Adrenal gland (tissue), 12 donors: ENCODE measurements around the gene CAB39. TPM values are rescaled to one million over a fixed set of nuclear protein-coding genes. Genes with fewer than 3 reads are reported as not detected.

Experiments
- DNase-seq, 7 donors: peaks; one replicate each; pipeline ENCODE4 v3.0.0-alpha.2; 2019 to 2020
- H3K27ac ChIP-seq, 5 donors: fragments of 200-600 bp; sonication (generic) in 4 of 5; 1 replicate in 3 of 5; 2 replicates in 2 of 5; pipeline versions ENCODE4 v1.5.1 to v1.8.0; 2016 to 2020; ENCODE audit warnings: mild to moderate bottlenecking in 1 of 5
- H3K27me3 ChIP-seq: fragments of 200-600 bp; 2 replicates; pipeline ENCODE4 v1.8.0; 2021
- H3K36me3 ChIP-seq, 2 donors: fragments of 200-600 bp; replicated peaks in 1 of 2; 1 replicate in 1 of 2; 2 replicates in 1 of 2; pipeline versions ENCODE4 v1.5.1 to v1.8.0; 2018 to 2022
- H3K4me1 ChIP-seq, 2 donors: fragments of 200-600 bp; replicated peaks in 1 of 2; 1 replicate in 1 of 2; 2 replicates in 1 of 2; pipeline versions ENCODE4 v1.5.1 to v1.8.0; 2018 to 2021
- H3K4me3 ChIP-seq, 4 donors: fragments of 200-600 bp; sonication (generic) in 3 of 4; one replicate each; pipeline ENCODE4 v1.5.1; 2016 to 2018
- H3K9me3 ChIP-seq, 3 donors: fragments of 200-600 bp; sonication (generic) in 1 of 3; replicated peaks in 1 of 3; 1 replicate in 2 of 3; 2 replicates in 1 of 3; pipeline versions ENCODE4 v1.5.1 to v1.8.0; 2016 to 2021
- CTCF ChIP-seq, 6 experiments: fragments of 450-650 bp in 4 of 6; fragments of 200-600 bp in 2 of 6; sonication (generic) in 1 of 6; IDR thresholded peaks; 1 replicate in 5 of 6; 2 replicates in 1 of 6; pipeline versions ENCODE4 v1.5.1 to v1.8.0; 2016 to 2021; ENCODE audit warnings: antibody characterized with exemption in 6 of 6, mild to moderate bottlenecking in 2 of 6, moderate library complexity in 1 of 6
- POLR2A ChIP-seq, 2 donors: fragments of 450-650 bp; IDR thresholded peaks; one replicate each; pipeline ENCODE4 v1.6.1; 2017; ENCODE audit warnings: antibody characterized with exemption in 2 of 2, mild to moderate bottlenecking in 2 of 2, moderate library complexity in 1 of 2
- WGBS, 4 donors: extraction: QIAGEN DNeasy Blood & Tissue Kit in 2 of 4; methylation state at CpG; one replicate each; pipeline versions ENCODE4 v1.1.5 to v1.1.7; 2013 to 2017; 5-methylcytosine and 5-hydroxymethylcytosine counted together
- intact Hi-C, 2 donors: fragments of 100-400 bp; cut with DNase I; formaldehyde crosslinking; loops; one replicate each; pipeline versions ENCODE4 v1.14.1 to v1.15.0; 2022 to 2023
- polyA plus RNA-seq, 3 donors: library from polyadenylated mRNA; stranded (reverse); fragments of 200-250 nt in 2 of 3; fragments of 350-450 nt in 1 of 3; fragmentation: Illumina TruSeq in 1 of 3; extraction: RNeasy Lipid Tissue Mini Kit (QIAGEN cat#74804) in 1 of 3; gene quantifications; one replicate each; pipeline ENCODE4 v1.2.3, GENCODE V29; 2013 to 2014
- total RNA-seq, 9 donors: library from RNA; depleted of rRNA in 4 of 9; stranded (reverse); fragments of >200 nt in 4 of 9; fragments of 120-200 nt in 1 of 9; fragmentation: NEBNext Ultra II Directional in 1 of 9; extraction: Animal tissue kit (Norgen Biotek cat#: 25700) in 1 of 9; gene quantifications; one replicate each; pipeline versions ENCODE4 v1.1.0 to v1.2.4, GENCODE V29; 2013 to 2023
- donor health status: healthy with polysubstance abuse.
- donor health status: Bipolar disorder and iron deficiency.
- donor health status: DM: yes; HTN: yes; CAD: no.
- donor health status: DM: no; HTN: no; CAD: no.
- donor health status: DM: no; HTN: no; CAD: no.
- donor health status: DM: yes; HTN: yes; CAD: no.

The CAB39 gene
- total and polyA plus RNA-seq, 12 donors, result 10.5 to 96.1 (median 55.5) TPM

DNA sequence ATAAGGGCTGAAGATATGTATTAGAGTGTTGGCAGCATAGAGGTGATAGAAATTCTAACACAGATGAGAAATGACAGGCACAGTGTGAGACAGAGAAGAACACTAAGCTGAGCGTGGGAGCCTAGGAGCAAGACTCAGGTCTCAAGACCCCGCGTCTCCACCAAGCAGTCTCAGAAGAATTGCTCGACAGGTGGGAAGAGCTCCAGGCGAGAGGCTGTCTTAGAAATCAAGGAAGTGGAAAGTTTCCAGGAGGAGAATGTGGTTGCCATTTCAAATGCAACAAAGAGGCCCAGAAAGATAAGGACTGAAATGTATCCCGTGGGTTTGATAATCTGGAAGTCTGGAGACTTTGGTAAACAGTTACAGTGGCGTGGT, 31.5 kb upstream of the CAB39 start:
- DNase-seq, result no peak
- 71 to 80% (median 80%) methylated on average over 7 of the region's 7 CpGs for WGBS, 4 donors
- intact Hi-C loops, result no loop called here

GRCh38 chr2:230682546-230682945, 30.1 kb upstream of the CAB39 start:
- no peaks in the 10 kb centered on the region for H3K9me3 ChIP-seq
- WGBS, 4 donors, result 83 to 90% (median 84%) methylated on average over 3 of the region's 3 CpGs
- no peak overlapping the region for H3K4me3 ChIP-seq
- no peak for TF ChIP-seq CTCF (IDR thresholded peaks at IDR 0.05)
- no peaks in the 10 kb centered on the region for H3K4me1 ChIP-seq
- DNase-seq, result no peak
- H3K36me3 ChIP-seq, result no peaks in the 10 kb centered on the region
- no peak overlapping the region for H3K27ac ChIP-seq
- H3K27me3 ChIP-seq, result no peaks in the 10 kb centered on the region
- intact Hi-C loops, result no loop called here

More for the DNA sequence above, 31.5 kb upstream of the CAB39 start:
- no peak overlapping the region for H3K27ac ChIP-seq
- TF ChIP-seq POLR2A (IDR thresholded peaks at IDR 0.05) (no peak), CTCF (IDR thresholded peaks at IDR 0.05) (no peak)
- H3K36me3 ChIP-seq, result no peaks in the 10 kb centered on the region
- H3K4me3 ChIP-seq, result no peak overlapping the region
- H3K9me3 ChIP-seq, result no peaks in the 10 kb centered on the region
- H3K4me1 ChIP-seq, result no peaks in the 10 kb centered on the region
- no peaks in the 10 kb centered on the region for H3K27me3 ChIP-seq

DNA sequence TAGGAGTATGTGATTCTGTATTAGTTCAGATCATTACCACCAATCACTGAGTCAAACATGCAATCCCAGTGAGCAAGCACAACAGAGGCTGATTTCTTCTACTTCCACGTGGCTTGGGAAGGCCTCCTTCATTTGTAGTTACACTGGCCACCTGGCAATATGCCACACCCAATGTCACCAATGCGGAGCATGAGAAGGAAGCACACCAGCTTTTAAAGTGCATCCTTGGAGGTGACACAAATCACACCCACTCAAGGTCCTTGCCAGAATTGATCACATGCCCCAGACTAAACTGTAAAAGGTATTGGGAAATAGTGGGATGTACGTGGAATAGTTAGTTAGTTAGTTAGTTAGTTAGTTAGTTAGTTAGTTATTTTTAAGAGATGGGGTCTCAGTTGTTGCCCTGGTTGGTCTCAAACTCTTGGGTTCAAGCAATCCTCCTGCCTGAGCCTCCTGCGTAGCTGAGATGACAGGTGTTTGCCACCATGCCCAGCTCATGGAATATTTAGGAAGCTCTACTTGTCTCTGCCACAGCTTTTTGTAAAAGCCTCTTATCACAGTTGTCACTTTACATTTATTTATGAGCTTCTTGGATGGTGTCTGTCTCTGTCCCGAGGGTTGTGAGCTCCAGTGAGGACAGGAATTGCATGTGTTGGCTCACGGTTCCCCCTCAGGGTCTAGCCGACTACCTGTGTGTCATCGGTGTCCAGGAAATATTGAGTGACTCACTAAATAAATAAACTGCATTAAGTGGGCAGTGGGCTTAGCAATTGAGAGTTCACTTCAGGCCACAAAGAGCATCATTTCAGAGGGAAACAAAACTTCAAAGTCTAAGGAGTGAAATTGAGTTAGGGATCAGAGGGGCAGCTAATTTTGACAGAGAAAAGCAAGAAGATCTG, 28.1 kb upstream of the CAB39 start:
- Histone ChIP-seq H3K4me1 (no peaks in the 10 kb centered on the region), H3K36me3 (no peaks in the 10 kb centered on the region), H3K27me3 (no peaks in the 10 kb centered on the region), H3K27ac (no peak overlapping the region), H3K9me3 (no peaks in the 10 kb centered on the region), H3K4me3 (no peak overlapping the region)
- no peak for DNase-seq
- intact Hi-C loops, result no loop called here
- WGBS, 4 donors, result 50 to 59% (median 55%) methylated on average over 8 of the region's 8 CpGs
- no peak for TF ChIP-seq CTCF (IDR thresholded peaks at IDR 0.05)
- no peak for TF ChIP-seq POLR2A (IDR thresholded peaks at IDR 0.05)

DNA sequence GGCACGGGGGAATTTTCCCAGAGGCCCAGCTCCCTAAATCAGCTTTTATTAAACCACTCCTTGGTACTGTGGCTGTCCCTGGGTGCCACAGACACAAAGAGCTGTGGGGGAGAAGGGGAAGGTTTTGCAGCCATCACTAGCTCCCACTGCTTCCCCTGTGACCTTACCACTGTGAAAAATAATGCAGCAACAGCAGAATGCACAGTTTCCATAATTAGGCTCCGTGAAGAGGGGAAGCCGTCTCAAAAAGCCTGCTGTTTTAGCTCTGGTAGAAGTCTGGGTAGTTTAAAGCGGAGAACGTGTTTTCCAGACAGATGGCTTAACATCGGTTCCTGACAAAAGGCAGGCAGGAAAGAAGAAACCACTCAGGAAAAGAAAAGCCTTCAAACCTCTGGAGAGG, 27.5 kb upstream of the CAB39 start:
- intact Hi-C loops, result no loop called here
- no peaks in the 10 kb centered on the region for H3K36me3 ChIP-seq
- H3K4me3 ChIP-seq, result no peak overlapping the region
- DNase-seq, result no peak
- no peak for TF ChIP-seq POLR2A (IDR thresholded peaks at IDR 0.05)
- TF ChIP-seq CTCF (IDR thresholded peaks at IDR 0.05), result no peak
- H3K9me3 ChIP-seq, result no peaks in the 10 kb centered on the region
- no peaks in the 10 kb centered on the region for H3K4me1 ChIP-seq
- no peaks in the 10 kb centered on the region for H3K27me3 ChIP-seq
- WGBS, 4 donors, result 43 to 70% (median 57%) methylated on average over 6 of the region's 6 CpGs
- H3K27ac ChIP-seq, result no peak overlapping the region
